GM13977 (cell line): ENCODE results near the gene BCL2L14.

Experiments used
- DNase-seq: peaks from one replicate; pipeline ENCODE4 v3.0.0; 2012; ENCODE audit warnings: low spot score
- in situ Hi-C: fragments of 300-500 bp; cut with MboI; formaldehyde crosslinking; loops from one replicate; pipeline ENCODE4 v1.12.0; 2022; ENCODE audit warnings: low sequenced_read_pairs, low pct_unique_long_range_greater_than_20kb, mixed read lengths, inconsistent platforms; ENCODE audit not compliant: unreplicated experiment
- TF ChIP-seq, protein P1 (sequence below): IDR thresholded peaks from 2 replicates; pipeline ENCODE4 v1.5.1; 2012; ENCODE audit warnings: mild to moderate bottlenecking, control low read depth; ENCODE audit not compliant: insufficient read depth; ENCODE audit errors: extremely low read depth, missing control alignments

BCL2L14 gene

DNA sequence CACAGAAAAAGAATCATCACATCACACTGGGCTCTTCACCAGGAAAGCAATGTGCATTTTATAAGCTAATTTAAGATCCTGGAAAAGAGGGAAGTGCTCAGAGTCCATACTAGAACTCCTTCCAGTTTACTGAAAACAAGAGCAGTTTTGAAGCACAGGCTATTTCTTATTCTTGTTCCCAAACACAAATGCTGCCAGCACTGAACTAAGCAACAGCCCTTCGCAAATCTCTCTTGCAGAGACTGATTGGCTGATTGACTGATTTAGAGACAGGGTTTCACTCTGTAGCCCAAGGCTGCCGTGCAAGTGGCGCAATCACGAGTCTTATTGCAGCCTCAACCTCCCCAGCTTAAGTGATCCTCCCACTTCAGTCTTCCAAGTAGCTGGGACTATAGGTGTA lies 44.8 kb downstream of the BCL2L14 start:
- TF ChIP-seq, protein P1, sequence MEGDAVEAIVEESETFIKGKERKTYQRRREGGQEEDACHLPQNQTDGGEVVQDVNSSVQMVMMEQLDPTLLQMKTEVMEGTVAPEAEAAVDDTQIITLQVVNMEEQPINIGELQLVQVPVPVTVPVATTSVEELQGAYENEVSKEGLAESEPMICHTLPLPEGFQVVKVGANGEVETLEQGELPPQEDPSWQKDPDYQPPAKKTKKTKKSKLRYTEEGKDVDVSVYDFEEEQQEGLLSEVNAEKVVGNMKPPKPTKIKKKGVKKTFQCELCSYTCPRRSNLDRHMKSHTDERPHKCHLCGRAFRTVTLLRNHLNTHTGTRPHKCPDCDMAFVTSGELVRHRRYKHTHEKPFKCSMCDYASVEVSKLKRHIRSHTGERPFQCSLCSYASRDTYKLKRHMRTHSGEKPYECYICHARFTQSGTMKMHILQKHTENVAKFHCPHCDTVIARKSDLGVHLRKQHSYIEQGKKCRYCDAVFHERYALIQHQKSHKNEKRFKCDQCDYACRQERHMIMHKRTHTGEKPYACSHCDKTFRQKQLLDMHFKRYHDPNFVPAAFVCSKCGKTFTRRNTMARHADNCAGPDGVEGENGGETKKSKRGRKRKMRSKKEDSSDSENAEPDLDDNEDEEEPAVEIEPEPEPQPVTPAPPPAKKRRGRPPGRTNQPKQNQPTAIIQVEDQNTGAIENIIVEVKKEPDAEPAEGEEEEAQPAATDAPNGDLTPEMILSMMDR = no peak
- in situ Hi-C loops = no loop called here
- DNase-seq = no peak

DNA sequence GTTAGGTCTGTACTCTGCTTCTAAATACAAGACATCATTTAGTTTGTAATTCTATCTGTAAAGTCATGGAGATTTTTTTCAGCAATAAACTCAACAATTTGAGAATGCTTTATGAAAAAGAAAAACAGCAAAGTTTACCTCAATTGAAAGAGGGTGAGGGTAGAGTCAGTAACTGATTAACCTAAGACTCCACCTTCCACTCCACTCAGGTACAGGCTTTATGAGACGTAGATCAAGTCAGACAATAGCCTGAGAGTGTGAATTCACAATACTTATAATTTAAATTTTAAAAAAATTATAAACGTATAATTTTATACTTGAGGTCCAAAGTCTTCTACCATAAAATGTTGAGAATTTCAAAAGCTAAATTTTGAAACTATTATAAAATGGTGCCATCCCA lies 45.9 kb downstream of the BCL2L14 start:
- TF ChIP-seq, protein P1 = no peak
- no peak for DNase-seq
- in situ Hi-C loops = no loop called here

DNA sequence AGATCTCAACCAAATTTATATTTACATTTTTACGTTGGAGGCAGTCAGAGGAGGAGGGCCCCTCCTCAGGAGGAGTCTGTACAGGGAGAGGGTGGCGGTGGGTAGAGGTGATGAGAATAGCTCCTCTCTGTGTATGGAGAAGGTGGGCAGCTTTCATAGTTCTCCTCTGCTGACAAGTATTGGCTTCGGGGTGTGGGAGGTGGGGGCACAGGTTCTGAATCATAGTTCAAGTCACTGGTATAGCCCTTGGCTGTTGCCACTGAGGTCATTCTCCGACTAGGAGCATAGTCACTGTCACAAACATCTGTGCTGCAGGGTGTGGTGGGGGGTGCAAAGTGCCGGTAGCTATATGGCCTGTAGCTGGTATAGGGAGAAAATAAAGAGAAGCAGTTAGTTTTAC lies 50.3 kb downstream of the BCL2L14 start:
- TF ChIP-seq, protein P1 = no peak
- DNase-seq = no peak
- in situ Hi-C loops = no loop called here

DNA sequence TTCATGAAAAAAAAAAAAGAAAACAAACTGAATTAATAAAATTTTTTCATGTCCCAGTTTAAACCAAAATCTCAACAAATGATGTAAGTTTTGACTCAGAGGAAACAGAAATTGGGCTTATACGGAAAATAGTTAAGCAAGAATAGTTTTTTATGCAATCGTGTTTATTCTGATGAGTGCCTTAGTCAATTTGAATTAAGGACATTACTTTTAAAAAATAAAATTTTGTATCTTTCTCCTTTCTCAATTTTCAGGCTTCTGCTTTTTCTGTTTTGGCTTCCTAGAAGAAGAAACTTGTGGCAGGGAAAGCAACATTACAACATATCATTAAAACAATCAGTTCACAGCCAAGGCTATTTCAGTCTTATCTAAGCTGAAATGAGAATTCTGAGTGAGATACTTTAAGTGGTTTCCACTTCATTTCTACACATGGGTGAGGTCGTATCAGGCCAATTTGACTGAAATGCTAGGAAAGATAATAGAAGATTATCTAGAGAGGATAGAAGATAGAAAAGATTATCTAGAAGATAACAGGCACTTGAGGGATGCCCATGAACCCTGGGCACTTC lies 52.4 kb downstream of the BCL2L14 start:
- in situ Hi-C loops = no loop called here
- TF ChIP-seq, protein P1 = no peak
- DNase-seq = no peak

DNA sequence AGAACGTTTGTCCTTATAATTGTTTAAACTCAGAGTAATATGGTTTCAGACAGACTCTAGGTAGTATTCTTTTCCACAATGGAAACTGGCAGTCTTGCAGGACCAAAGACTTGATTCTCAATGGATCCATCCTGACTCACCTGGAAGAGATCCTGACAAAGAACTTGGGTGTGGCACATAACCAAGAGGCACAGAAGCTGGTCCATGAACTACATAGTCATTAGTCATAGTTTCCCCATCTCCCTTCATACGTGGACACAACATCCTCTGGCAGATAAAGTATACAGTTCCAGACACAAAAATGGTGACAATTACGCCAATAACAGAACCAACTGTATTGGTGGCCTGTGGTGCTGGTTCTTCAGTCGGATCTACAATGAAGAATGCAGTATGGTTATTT lies 55.8 kb downstream of the BCL2L14 start:
- in situ Hi-C loops = no loop called here
- TF ChIP-seq, protein P1 = no peak
- no peak for DNase-seq

DNA sequence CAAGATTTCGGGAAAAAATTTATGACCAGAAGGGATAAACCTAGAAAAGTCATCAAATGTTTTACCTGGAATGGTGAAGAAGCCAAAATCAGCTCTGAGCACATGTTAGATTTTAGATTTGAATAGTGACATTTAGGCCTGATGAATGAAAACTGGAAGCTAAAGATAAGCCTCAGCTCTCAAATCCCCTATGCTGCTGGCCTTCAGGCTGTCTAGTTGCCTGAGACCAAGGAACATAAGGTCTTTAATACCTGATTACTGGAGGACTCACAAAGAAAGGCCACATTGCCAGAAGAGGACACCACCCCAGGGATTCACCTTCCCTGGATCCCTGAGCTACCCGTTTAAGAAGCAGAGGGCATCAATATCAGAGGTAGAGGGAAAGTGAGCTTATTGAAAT lies 56.6 kb downstream of the BCL2L14 start:
- in situ Hi-C loops = no loop called here
- DNase-seq = no peak
- TF ChIP-seq, protein P1 = no peak

DNA sequence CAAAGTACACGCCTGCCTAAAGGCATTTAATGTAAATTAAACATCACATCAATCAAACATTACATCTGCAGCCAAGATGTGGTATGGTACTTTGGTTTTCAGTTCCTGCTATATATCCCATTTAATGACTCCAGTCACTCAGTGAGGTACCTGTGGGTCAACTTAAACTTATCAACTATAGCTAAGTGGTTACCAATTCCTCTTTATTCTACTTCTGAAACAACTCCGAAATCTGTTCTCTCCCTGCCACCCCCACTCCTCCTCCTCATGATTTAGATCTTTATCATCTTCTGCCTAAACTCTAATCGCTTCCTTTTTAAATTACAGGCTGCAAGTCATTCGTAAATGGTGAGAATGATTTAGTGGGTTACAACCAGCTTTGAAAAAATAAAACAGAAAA lies 57.9 kb downstream of the BCL2L14 start:
- in situ Hi-C loops = no loop called here
- TF ChIP-seq, protein P1 = no peak
- DNase-seq = no peak
